Measurements from ENCODE around the gene TMOD3.
A peak's percentile ranks its signal among the peaks of the same experiment; 100 is the strongest.

Gene TMOD3

GRCh38 chr15:51861557-51862359, 32.3 kb downstream of the TMOD3 start:
- Histone ChIP-seq H3K4me1 (ENCODE audit: control extremely low read depth in 1 of 4, control insufficient read depth in 4 of 4, insufficient read depth in 4 of 4, low read length in 3 of 4) (peaks cover 4 to 13% (median 8%) of the 10 kb centered on the region in 4 experiments), H3K9me3 (ENCODE audit: control extremely low read depth in 1 of 5, control insufficient read depth in 4 of 5, insufficient read depth in 2 of 5, low read depth in 1 of 5, low read length in 4 of 5) (no peaks in the 10 kb centered on the region), H3K27me3 (replicated peaks in 2 of 5; ENCODE audit: control insufficient read depth in 4 of 5, insufficient read depth in 5 of 5, low read length in 4 of 5) (no peaks in the 10 kb centered on the region), H3K36me3 (ENCODE audit: control insufficient read depth in 4 of 4, insufficient read depth in 4 of 4, low read length in 3 of 4) (peaks cover 11 to 37% (median 26%) of the 10 kb centered on the region in 4 experiments), H3K4me3 (ENCODE audit: control insufficient read depth in 1 of 7, extremely low read depth in 1 of 7, insufficient read depth in 4 of 7, low read depth in 2 of 7, low read length in 6 of 7) (no peak overlapping the region), H3K27ac (ENCODE audit: insufficient read depth in 1 of 2, low read depth in 1 of 2, low read length in 2 of 2, poor library complexity in 1 of 2, severe bottlenecking in 2 of 2) (peak overlapping the region in 1 of 2 experiments; percentile 26)
- ChIA-PET POLR2A (interaction anchor here (0.7 to 1.6 kb wide), 2 partner anchors 10 to 17 kb away, joined by 3 to 4 read pairs; no protein-coding TSS in a partner anchor), CTCF (interaction anchor here (0.6 to 1.5 kb wide), 4 partner anchors 9 to 180 kb away, joined by 3 to 5 read pairs (median 4); no protein-coding TSS in a partner anchor)
- WGBS (ENCODE audit: insufficient coverage): 98% methylated on average over 7 of the region's 10 CpGs
- DNase-seq: peak; percentile 65 to 82 (median 65)

- H3K27ac ChIP-seq (ENCODE audit: insufficient read depth in 1 of 2, low read depth in 1 of 2, low read length in 2 of 2, poor library complexity in 1 of 2, severe bottlenecking in 2 of 2): no peak overlapping the region
- 100% methylated on average over 1 of the region's 2 CpGs for WGBS (ENCODE audit: insufficient coverage)
- H3K4me1 ChIP-seq (ENCODE audit: control extremely low read depth in 1 of 4, control insufficient read depth in 4 of 4, insufficient read depth in 4 of 4, low read length in 3 of 4): peaks cover 4 to 13% (median 8%) of the 10 kb centered on the region in 4 experiments
- peaks cover 11 to 46% (median 29%) of the 10 kb centered on the region in 4 experiments for H3K36me3 ChIP-seq (ENCODE audit: control insufficient read depth in 4 of 4, insufficient read depth in 4 of 4, low read length in 3 of 4)
- H3K27me3 ChIP-seq (replicated peaks in 2 of 5; ENCODE audit: control insufficient read depth in 4 of 5, insufficient read depth in 5 of 5, low read length in 4 of 5): no peaks in the 10 kb centered on the region
- H3K9me3 ChIP-seq (ENCODE audit: control extremely low read depth in 1 of 5, control insufficient read depth in 4 of 5, insufficient read depth in 2 of 5, low read depth in 1 of 5, low read length in 4 of 5): no peaks in the 10 kb centered on the region
- H3K4me3 ChIP-seq (ENCODE audit: control insufficient read depth in 1 of 7, extremely low read depth in 1 of 7, insufficient read depth in 4 of 7, low read depth in 2 of 7, low read length in 6 of 7): no peak overlapping the region
- ChIA-PET POLR2A (no interaction called here), CTCF (interaction anchor here (0.9 kb wide), 1 partner anchor 11 kb away, joined by 3 read pairs; no protein-coding TSS in a partner anchor)
- no peak for DNase-seq
Observed at GRCh38 chr15:51863131-51863530, 33.7 kb downstream of the TMOD3 start.

GRCh38 chr15:51864408-51865056, 35.1 kb downstream of the TMOD3 start:
- Histone ChIP-seq H3K4me3 (ENCODE audit: control insufficient read depth in 1 of 7, extremely low read depth in 1 of 7, insufficient read depth in 4 of 7, low read depth in 2 of 7, low read length in 6 of 7) (no peak overlapping the region), H3K4me1 (ENCODE audit: control extremely low read depth in 1 of 4, control insufficient read depth in 4 of 4, insufficient read depth in 4 of 4, low read length in 3 of 4) (peaks cover 4 to 13% (median 8%) of the 10 kb centered on the region in 4 experiments), H3K36me3 (ENCODE audit: control insufficient read depth in 4 of 4, insufficient read depth in 4 of 4, low read length in 3 of 4) (peaks cover 11 to 52% (median 32%) of the 10 kb centered on the region in 4 experiments), H3K27me3 (replicated peaks in 2 of 5; ENCODE audit: control insufficient read depth in 4 of 5, insufficient read depth in 5 of 5, low read length in 4 of 5) (no peaks in the 10 kb centered on the region), H3K27ac (ENCODE audit: insufficient read depth in 1 of 2, low read depth in 1 of 2, low read length in 2 of 2, poor library complexity in 1 of 2, severe bottlenecking in 2 of 2) (no peak overlapping the region), H3K9me3 (ENCODE audit: control extremely low read depth in 1 of 5, control insufficient read depth in 4 of 5, insufficient read depth in 2 of 5, low read depth in 1 of 5, low read length in 4 of 5) (no peaks in the 10 kb centered on the region)
- DNase-seq: no peak
- ChIA-PET POLR2A (no interaction called here), CTCF (no interaction called here)
- 100% methylated on average over 4 of the region's 4 CpGs for WGBS (ENCODE audit: insufficient coverage)

GRCh38 chr15:51865317-51865716, 35.9 kb downstream of the TMOD3 start:
- Histone ChIP-seq H3K4me1 (ENCODE audit: control extremely low read depth in 1 of 4, control insufficient read depth in 4 of 4, insufficient read depth in 4 of 4, low read length in 3 of 4) (peaks cover 4 to 13% (median 8%) of the 10 kb centered on the region in 4 experiments), H3K4me3 (ENCODE audit: control insufficient read depth in 1 of 7, extremely low read depth in 1 of 7, insufficient read depth in 4 of 7, low read depth in 2 of 7, low read length in 6 of 7) (no peak overlapping the region), H3K27me3 (replicated peaks in 2 of 5; ENCODE audit: control insufficient read depth in 4 of 5, insufficient read depth in 5 of 5, low read length in 4 of 5) (no peaks in the 10 kb centered on the region), H3K9me3 (ENCODE audit: control extremely low read depth in 1 of 5, control insufficient read depth in 4 of 5, insufficient read depth in 2 of 5, low read depth in 1 of 5, low read length in 4 of 5) (peaks cover 0 to 1% (median 0%) of the 10 kb centered on the region in 5 experiments), H3K27ac (ENCODE audit: insufficient read depth in 1 of 2, low read depth in 1 of 2, low read length in 2 of 2, poor library complexity in 1 of 2, severe bottlenecking in 2 of 2) (no peak overlapping the region), H3K36me3 (ENCODE audit: control insufficient read depth in 4 of 4, insufficient read depth in 4 of 4, low read length in 3 of 4) (peaks cover 12 to 56% (median 35%) of the 10 kb centered on the region in 4 experiments)
- POLR2A ChIA-PET: interaction anchor here (1.2 kb wide), 1 partner anchor 22 kb away, joined by 3 read pairs; no protein-coding TSS in a partner anchor
- no peak for DNase-seq
- CTCF ChIA-PET: no interaction called here
- WGBS (ENCODE audit: insufficient coverage): no CpG with 5 or more reads among the region's 1 CpG

GRCh38 chr15:51866161-51866560, 36.7 kb downstream of the TMOD3 start:
- Histone ChIP-seq H3K4me1 (ENCODE audit: control extremely low read depth in 1 of 4, control insufficient read depth in 4 of 4, insufficient read depth in 4 of 4, low read length in 3 of 4) (peaks cover 4 to 12% (median 8%) of the 10 kb centered on the region in 4 experiments), H3K27me3 (replicated peaks in 2 of 5; ENCODE audit: control insufficient read depth in 4 of 5, insufficient read depth in 5 of 5, low read length in 4 of 5) (no peaks in the 10 kb centered on the region), H3K27ac (ENCODE audit: insufficient read depth in 1 of 2, low read depth in 1 of 2, low read length in 2 of 2, poor library complexity in 1 of 2, severe bottlenecking in 2 of 2) (no peak overlapping the region), H3K36me3 (ENCODE audit: control insufficient read depth in 4 of 4, insufficient read depth in 4 of 4, low read length in 3 of 4) (peaks cover 14 to 64% (median 40%) of the 10 kb centered on the region in 4 experiments), H3K9me3 (ENCODE audit: control extremely low read depth in 1 of 5, control insufficient read depth in 4 of 5, insufficient read depth in 2 of 5, low read depth in 1 of 5, low read length in 4 of 5) (peaks cover 0 to 3% (median 0%) of the 10 kb centered on the region in 5 experiments), H3K4me3 (ENCODE audit: control insufficient read depth in 1 of 7, extremely low read depth in 1 of 7, insufficient read depth in 4 of 7, low read depth in 2 of 7, low read length in 6 of 7) (no peak overlapping the region)
- DNase-seq: no peak
- ChIA-PET POLR2A (interaction anchor here (1.2 kb wide), 1 partner anchor 23 kb away, joined by 3 read pairs; no protein-coding TSS in a partner anchor), CTCF (interaction anchor here (1.2 kb wide), 1 partner anchor 53 kb away, joined by 3 read pairs; no protein-coding TSS in a partner anchor)
- WGBS (ENCODE audit: insufficient coverage): 100% methylated on average over 4 of the region's 4 CpGs

GRCh38 chr15:51866751-51867150, 37.3 kb downstream of the TMOD3 start:
- H3K4me3 ChIP-seq (ENCODE audit: control insufficient read depth in 1 of 7, extremely low read depth in 1 of 7, insufficient read depth in 4 of 7, low read depth in 2 of 7, low read length in 6 of 7): no peak overlapping the region
- peaks cover 14 to 66% (median 43%) of the 10 kb centered on the region in 4 experiments for H3K36me3 ChIP-seq (ENCODE audit: control insufficient read depth in 4 of 4, insufficient read depth in 4 of 4, low read length in 3 of 4)
- no peak for DNase-seq
- no peak overlapping the region for H3K27ac ChIP-seq (ENCODE audit: insufficient read depth in 1 of 2, low read depth in 1 of 2, low read length in 2 of 2, poor library complexity in 1 of 2, severe bottlenecking in 2 of 2)
- peaks cover 0 to 3% (median 0%) of the 10 kb centered on the region in 5 experiments for H3K9me3 ChIP-seq (ENCODE audit: control extremely low read depth in 1 of 5, control insufficient read depth in 4 of 5, insufficient read depth in 2 of 5, low read depth in 1 of 5, low read length in 4 of 5)
- WGBS (ENCODE audit: insufficient coverage): no CpG with 5 or more reads among the region's 1 CpG
- POLR2A ChIA-PET: no interaction called here
- H3K27me3 ChIP-seq (replicated peaks in 2 of 5; ENCODE audit: control insufficient read depth in 4 of 5, insufficient read depth in 5 of 5, low read length in 4 of 5): no peaks in the 10 kb centered on the region
- CTCF ChIA-PET: interaction anchor here (0.7 to 1.2 kb wide), 2 partner anchors 28 to 54 kb away, joined by 3 read pairs; no protein-coding TSS in a partner anchor
- peaks cover 2 to 6% (median 5%) of the 10 kb centered on the region in 4 experiments for H3K4me1 ChIP-seq (ENCODE audit: control extremely low read depth in 1 of 4, control insufficient read depth in 4 of 4, insufficient read depth in 4 of 4, low read length in 3 of 4)

Data from common myeloid progenitor, CD34-positive (primary cell).